C4-2B (cell line): ENCODE results near the gene DOCK10.

Experiments
- CTCF ChIP-seq: fragments of 450-650 bp; conservative IDR thresholded peaks from 2 replicates; pipeline ENCODE4 v1.5.1; 2017; ENCODE audit warnings: mild to moderate bottlenecking
- ZFX ChIP-seq: fragments of 450-650 bp; IDR thresholded peaks from 2 replicates; pipeline ENCODE4 v1.6.1; 2017

- no peak for TF ChIP-seq CTCF
- TF ChIP-seq ZFX, result no peak
Measured at GRCh38 chr2:225008179-225008856, 34.0 kb downstream of the DOCK10 start.
